Aorta (tissue), 5 donors: ENCODE results near the gene FBN1. TPM values are rescaled to one million over a fixed set of nuclear protein-coding genes. Genes with fewer than 3 reads are reported as not detected.

Experiments
- ATAC-seq: fragments of 200-7000 bp; cut with Tn5 transposase; one replicate; pipeline ENCODE4 v1.9.1; 2022; ENCODE audit warnings: moderate library complexity; ENCODE audit not compliant: low FRiP score
- DNase-seq, 2 donors: peaks; one replicate each; pipeline ENCODE4 v3.0.0-alpha.2; 2020
- H3K27ac ChIP-seq, 2 donors: one replicate each; pipeline ENCODE4 v1.5.1; 2013; ENCODE audit warnings: low read length in 2 of 2, mild to moderate bottlenecking in 2 of 2, moderate library complexity in 2 of 2, control low read depth in 1 of 2, inconsistent platforms in 1 of 2, low read depth in 1 of 2
- H3K27me3 ChIP-seq, 2 donors: one replicate each; pipeline ENCODE4 v1.6.1; 2013; ENCODE audit warnings: control low read depth in 1 of 2, low read length in 1 of 2, mild to moderate bottlenecking in 1 of 2, moderate library complexity in 1 of 2; ENCODE audit not compliant: insufficient read depth in 2 of 2, control insufficient read depth in 1 of 2
- H3K36me3 ChIP-seq, 2 donors: one replicate each; pipeline ENCODE4 v1.6.1; 2013; ENCODE audit warnings: control low read depth in 1 of 2, low read length in 1 of 2, mild to moderate bottlenecking in 1 of 2; ENCODE audit not compliant: insufficient read depth in 2 of 2, control insufficient read depth in 1 of 2
- H3K4me1 ChIP-seq, 2 donors: one replicate each; pipeline ENCODE4 v1.6.1; 2013; ENCODE audit warnings: low read length in 2 of 2, control low read depth in 1 of 2, mild to moderate bottlenecking in 1 of 2, moderate library complexity in 1 of 2; ENCODE audit not compliant: insufficient read depth in 2 of 2, control insufficient read depth in 1 of 2
- H3K4me3 ChIP-seq, 2 donors: one replicate each; pipeline ENCODE4 v1.5.1; 2013; ENCODE audit warnings: low read length in 2 of 2, control low read depth in 1 of 2, mild to moderate bottlenecking in 1 of 2
- H3K9me3 ChIP-seq: one replicate; pipeline ENCODE4 v1.6.1; 2013; ENCODE audit warnings: mild to moderate bottlenecking, low read length; ENCODE audit not compliant: control insufficient read depth
- WGBS, 2 donors: extraction: QIAGEN DNeasy Blood & Tissue Kit; methylation state at CpG; one replicate each; pipeline ENCODE4 v1.1.7; 2013; 5-methylcytosine and 5-hydroxymethylcytosine counted together
- intact Hi-C, 2 donors: fragments of 100-400 bp; cut with DNase I; formaldehyde crosslinking; loops; one replicate each; pipeline versions ENCODE4 v1.14.2 to v1.15.0; 2022
- polyA plus RNA-seq, 2 donors: library from polyadenylated mRNA; stranded (reverse); fragments of 200-250 nt; gene quantifications; one replicate each; pipeline ENCODE4 v1.2.3, GENCODE V29; 2013
- total RNA-seq, 2 donors: library from RNA; stranded (reverse); fragmentation: NEBNext Ultra II Directional; extraction: Animal tissue kit (Norgen Biotek cat#: 25700); gene quantifications; one replicate each; pipeline ENCODE4 v1.2.1, GENCODE V29; 2021
- donor health status: healthy with polysubstance abuse.
- donor health status: Bipolar disorder and iron deficiency.
- donor health status: DM: no; HTN: no; CAD: no.
- donor health status: DM: no; HTN: no; CAD: no.
- donor health status: DM: yes; HTN: yes; CAD: no.

The FBN1 gene
- total and polyA plus RNA-seq, 4 donors: 24.7 to 529 (median 141) TPM

DNA sequence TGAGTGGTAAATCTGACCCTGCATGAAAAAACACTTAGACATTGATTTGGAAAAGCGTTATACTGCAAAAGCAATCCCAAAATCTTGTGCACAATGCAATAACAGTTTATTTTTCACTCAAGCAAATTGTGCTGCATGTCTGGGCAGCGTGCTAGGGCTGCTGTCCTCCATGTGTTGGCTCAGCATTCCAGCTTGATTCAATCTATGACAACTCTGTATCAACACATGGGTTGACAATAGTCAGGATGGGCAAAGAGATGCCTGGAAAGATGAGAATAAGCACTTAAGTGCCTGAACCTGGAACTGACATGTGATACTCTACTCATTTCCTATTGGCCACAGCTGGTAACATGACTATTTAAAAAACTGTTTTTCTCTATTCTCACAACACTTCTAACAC, 262.5 kb downstream of the FBN1 start:
- ATAC-seq: no peak
- no peaks in the 10 kb centered on the region for H3K36me3 ChIP-seq
- no peaks in the 10 kb centered on the region for H3K27me3 ChIP-seq
- H3K4me1 ChIP-seq: peaks cover 0 to under 1% of the 10 kb centered on the region in 2 donors
- DNase-seq: no peak
- intact Hi-C loops: no loop called here
- H3K4me3 ChIP-seq: no peak overlapping the region
- WGBS, 2 donors: 93 to 97% methylated on average over 2 of the region's 2 CpGs
- H3K9me3 ChIP-seq: no peaks in the 10 kb centered on the region
- no peak overlapping the region for H3K27ac ChIP-seq

DNA sequence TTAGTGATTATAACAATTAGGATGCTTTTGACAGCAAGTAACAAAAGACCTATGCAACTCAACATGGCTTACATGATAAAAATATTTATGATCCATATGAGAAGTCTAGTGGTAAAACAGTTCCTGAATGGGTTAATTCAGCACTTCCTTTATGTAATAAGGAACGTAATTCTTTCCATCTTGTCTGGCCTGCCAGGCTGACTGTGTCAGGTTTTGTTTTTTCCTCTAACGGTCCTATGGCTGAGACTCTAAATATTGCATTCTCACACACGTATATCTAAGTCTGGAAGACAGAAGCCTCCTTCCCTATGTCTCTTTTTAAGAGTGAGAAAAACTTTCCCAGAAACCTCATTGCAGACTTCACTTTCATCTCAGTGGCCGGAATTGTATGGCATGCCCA, 263.6 kb downstream of the FBN1 start:
- Histone ChIP-seq H3K4me1 (no peaks in the 10 kb centered on the region), H3K27ac (no peak overlapping the region), H3K27me3 (no peaks in the 10 kb centered on the region), H3K4me3 (no peak overlapping the region), H3K36me3 (no peaks in the 10 kb centered on the region), H3K9me3 (no peaks in the 10 kb centered on the region)
- WGBS, 2 donors: 60 to 75% methylated on average over 4 of the region's 4 CpGs
- ATAC-seq (no peak), DNase-seq (no peak)
- intact Hi-C loops: no loop called here

DNA sequence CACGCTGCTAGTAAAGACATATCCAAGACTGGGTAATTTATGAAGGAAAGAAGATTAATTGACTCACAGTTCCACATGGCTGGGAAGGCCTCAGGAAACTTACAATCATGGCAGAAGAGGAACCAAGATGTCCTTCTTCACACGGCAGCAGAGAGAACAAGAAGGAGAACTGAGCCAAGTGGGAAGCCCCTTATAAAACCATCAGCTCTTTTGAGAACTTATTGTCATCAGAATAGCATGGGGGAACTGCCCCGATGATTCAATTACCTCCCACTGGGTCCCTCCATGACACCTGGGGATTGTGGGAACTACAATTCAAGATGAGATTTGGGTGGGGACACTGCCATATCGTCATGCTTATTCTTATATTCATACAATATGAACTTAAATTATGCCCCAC, 265.3 kb downstream of the FBN1 start:
- WGBS, 2 donors: 89 to 93% methylated on average over 4 of the region's 4 CpGs
- Histone ChIP-seq H3K27ac (no peak overlapping the region), H3K4me3 (no peak overlapping the region), H3K27me3 (no peaks in the 10 kb centered on the region), H3K36me3 (no peaks in the 10 kb centered on the region), H3K4me1 (no peaks in the 10 kb centered on the region), H3K9me3 (no peaks in the 10 kb centered on the region)
- no peak for ATAC-seq
- no peak for DNase-seq
- intact Hi-C loops: no loop called here

DNA sequence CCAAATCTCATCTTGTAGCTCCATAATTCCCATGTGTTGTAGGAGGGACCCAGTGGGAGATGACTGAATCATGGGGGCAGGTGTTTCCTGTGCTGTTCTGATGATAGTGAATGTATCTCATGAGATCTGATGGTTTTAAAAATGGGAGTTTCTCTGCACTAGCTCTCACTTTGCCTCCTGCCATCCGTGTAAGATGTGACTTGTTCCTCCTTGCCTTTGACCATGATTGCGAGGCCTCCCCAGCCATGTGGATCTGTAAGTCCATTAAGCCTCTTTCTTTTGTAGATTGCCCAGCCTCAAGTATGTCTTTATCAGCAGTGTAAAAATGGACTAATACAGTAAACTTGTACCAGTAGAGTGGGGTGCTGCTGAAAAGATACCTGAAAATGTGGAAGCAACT, 269.7 kb downstream of the FBN1 start:
- WGBS, 2 donors: 98 to 100% methylated on average over 2 of the region's 2 CpGs
- Histone ChIP-seq H3K27me3 (no peaks in the 10 kb centered on the region), H3K36me3 (no peaks in the 10 kb centered on the region), H3K4me1 (no peaks in the 10 kb centered on the region), H3K9me3 (no peaks in the 10 kb centered on the region), H3K4me3 (no peak overlapping the region), H3K27ac (no peak overlapping the region)
- no peak for DNase-seq
- intact Hi-C loops: no loop called here
- no peak for ATAC-seq

DNA sequence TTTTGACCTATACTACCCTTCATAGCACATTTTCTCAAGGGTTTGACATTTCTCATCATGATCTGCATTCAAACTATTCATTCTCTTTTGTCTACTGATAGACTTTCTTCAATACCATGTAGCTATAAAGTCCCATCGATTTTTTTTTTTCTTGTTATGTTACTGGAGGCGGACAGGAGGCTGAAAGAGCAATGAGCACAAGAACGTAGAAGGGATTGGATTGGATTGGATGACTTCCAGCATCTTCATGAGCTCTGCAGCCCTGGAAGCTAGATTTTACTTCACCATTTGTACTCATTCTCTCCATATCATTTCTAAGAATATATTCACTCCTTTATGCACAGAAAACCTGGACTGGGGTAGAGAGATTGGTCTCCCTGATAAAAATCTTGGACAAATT, 271.0 kb downstream of the FBN1 start:
- Histone ChIP-seq H3K9me3 (no peaks in the 10 kb centered on the region), H3K4me3 (no peak overlapping the region), H3K4me1 (no peaks in the 10 kb centered on the region), H3K27ac (no peak overlapping the region), H3K36me3 (no peaks in the 10 kb centered on the region), H3K27me3 (no peaks in the 10 kb centered on the region)
- DNase-seq (no peak), ATAC-seq (no peak)
- intact Hi-C loops: no loop called here
- 44 to 48% methylated on average over 3 of the region's 3 CpGs for WGBS, 2 donors

DNA sequence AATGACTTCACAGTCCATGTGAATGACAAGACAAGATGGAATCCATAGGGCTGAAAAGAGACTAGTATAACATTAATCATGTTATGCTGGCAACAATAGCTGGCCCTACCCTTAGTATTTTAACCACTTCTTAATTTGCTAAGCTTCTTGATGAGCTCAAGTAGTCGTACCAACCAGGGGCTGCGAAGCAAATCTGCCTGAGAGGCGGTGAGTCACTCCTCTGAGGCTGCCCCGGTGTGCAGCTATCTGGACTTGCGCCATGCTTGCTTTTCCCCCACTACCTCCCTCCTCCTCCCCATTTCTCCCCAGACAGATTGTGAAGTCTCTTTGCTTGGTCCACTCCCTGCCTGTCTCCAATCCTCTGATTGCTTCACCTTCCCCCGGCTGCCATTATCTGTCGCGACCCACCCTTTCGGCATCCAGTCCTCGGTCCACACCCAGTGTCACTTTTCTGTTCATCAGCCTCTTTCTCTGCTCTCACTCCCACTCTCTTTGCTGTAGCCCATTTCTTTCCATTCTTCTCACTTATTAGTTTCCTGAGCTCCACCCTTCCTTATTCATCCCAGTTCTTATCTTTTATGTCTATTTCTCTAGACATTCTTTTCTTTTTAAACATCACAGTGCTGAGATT, 271.6 kb downstream of the FBN1 start:
- ATAC-seq: no peak
- H3K4me3 ChIP-seq: no peak overlapping the region
- no peaks in the 10 kb centered on the region for H3K27me3 ChIP-seq
- intact Hi-C loops: no loop called here
- no peaks in the 10 kb centered on the region for H3K4me1 ChIP-seq
- DNase-seq: peak; percentile 59 to 81
- no peaks in the 10 kb centered on the region for H3K36me3 ChIP-seq
- 65 to 73% methylated on average over 10 of the region's 10 CpGs for WGBS, 2 donors
- H3K9me3 ChIP-seq: no peaks in the 10 kb centered on the region
- H3K27ac ChIP-seq: no peak overlapping the region

DNA sequence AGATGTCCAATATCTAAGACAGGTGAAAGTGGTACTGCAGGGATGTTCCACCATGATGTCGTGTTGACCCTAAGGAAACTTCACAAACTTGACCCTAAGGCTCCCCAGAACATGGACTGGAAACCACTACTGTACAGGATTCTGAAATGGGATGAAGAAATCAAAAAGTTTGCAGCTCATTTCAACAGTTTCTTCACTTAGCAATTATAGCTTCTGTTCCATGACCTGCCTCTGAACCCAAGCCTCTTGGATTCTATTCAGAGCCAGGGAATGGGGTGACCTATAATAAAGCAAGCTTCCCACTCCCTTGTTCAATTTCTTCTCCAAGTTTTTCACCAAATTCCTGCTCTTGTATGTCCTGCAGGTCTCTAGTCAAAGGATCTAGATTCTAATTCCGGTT, 273.5 kb downstream of the FBN1 start:
- ATAC-seq (no peak), DNase-seq (no peak)
- Histone ChIP-seq H3K27ac (no peak overlapping the region), H3K36me3 (no peaks in the 10 kb centered on the region), H3K9me3 (no peaks in the 10 kb centered on the region), H3K27me3 (no peaks in the 10 kb centered on the region), H3K4me3 (no peak overlapping the region), H3K4me1 (no peaks in the 10 kb centered on the region)
- intact Hi-C loops: no loop called here
- WGBS, 2 donors: 71 to 90% methylated on average over 2 of the region's 2 CpGs

DNA sequence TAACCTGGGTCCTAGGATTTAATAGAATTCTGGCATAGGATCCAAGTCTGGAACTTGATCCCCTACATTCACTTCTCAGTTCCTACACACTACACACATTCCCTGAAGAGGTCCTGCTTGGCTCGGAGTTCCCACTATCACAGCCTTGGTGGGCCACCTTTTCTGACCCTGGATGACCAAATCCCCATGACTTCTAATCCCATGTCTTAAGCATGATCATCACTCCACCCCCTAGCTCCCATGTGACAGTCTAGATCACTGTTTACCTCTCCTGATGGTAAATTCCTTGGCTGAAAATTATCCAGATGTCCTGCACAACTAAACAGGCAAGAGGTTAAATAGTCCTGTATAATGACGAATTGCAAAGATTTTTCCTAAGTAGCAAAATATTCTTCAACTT, 274.0 kb downstream of the FBN1 start:
- Histone ChIP-seq H3K27ac (no peak overlapping the region), H3K36me3 (no peaks in the 10 kb centered on the region), H3K4me1 (no peaks in the 10 kb centered on the region), H3K9me3 (no peaks in the 10 kb centered on the region), H3K27me3 (no peaks in the 10 kb centered on the region), H3K4me3 (no peak overlapping the region)
- intact Hi-C loops: no loop called here
- WGBS, 2 donors: 43 to 68% methylated on average over 2 of the region's 2 CpGs
- ATAC-seq (no peak), DNase-seq (no peak)

DNA sequence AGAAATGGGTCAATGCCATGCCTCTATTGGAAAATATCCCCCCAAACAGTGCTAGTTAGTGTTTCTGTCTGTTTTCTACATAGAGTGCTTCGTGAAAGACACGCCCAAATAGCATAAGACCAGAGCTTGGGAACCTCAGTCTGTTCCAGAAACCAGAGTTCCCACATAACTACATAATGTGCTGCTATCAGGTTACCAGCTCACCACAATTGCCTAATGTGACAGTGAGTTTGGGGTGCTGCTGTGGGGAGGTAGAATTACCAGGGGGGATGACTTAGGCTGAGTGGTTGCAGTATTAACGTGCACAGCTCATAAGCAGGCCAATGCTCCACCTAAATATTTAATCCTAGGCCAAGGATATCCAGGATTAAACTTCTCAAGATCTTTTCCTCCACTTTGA, 275.0 kb downstream of the FBN1 start:
- WGBS, 2 donors: 95 to 99% methylated on average over 3 of the region's 3 CpGs
- Histone ChIP-seq H3K27ac (no peak overlapping the region), H3K4me3 (no peak overlapping the region), H3K27me3 (no peaks in the 10 kb centered on the region), H3K9me3 (no peaks in the 10 kb centered on the region), H3K4me1 (no peaks in the 10 kb centered on the region), H3K36me3 (no peaks in the 10 kb centered on the region)
- no peak for ATAC-seq
- intact Hi-C loops: no loop called here
- no peak for DNase-seq
